Hepatocyte (in vitro differentiated cells): Measurements from ENCODE around the gene CRISP3. TPM values are rescaled to one million over a fixed set of nuclear protein-coding genes. Genes with fewer than 3 reads are reported as not detected.

Experiments used
- DNase-seq: peaks from one replicate; pipeline ENCODE4 v3.0.0-alpha.2; 2016; ENCODE audit warnings: low spot score
- H2AFZ ChIP-seq: fragments of 200-600 bp; sonication (generic); 2 replicates; pipeline ENCODE4 v1.6.0; 2016; ENCODE audit warnings: antibody characterized with exemption, mild to moderate bottlenecking
- H3K27ac ChIP-seq: fragments of 200-600 bp; sonication (generic); 2 replicates; pipeline ENCODE4 v1.5.1; 2016; ENCODE audit warnings: mild to moderate bottlenecking
- H3K27me3 ChIP-seq: fragments of 200-600 bp; sonication (generic); 2 replicates; pipeline ENCODE4 v1.6.1; 2016
- H3K36me3 ChIP-seq: fragments of 200-600 bp; sonication (generic); replicated peaks from 2 replicates; pipeline ENCODE4 v1.5.1; 2016; ENCODE audit warnings: low read depth; ENCODE audit not compliant: insufficient read depth
- H3K4me1 ChIP-seq: fragments of 200-600 bp; sonication (generic); 2 replicates; pipeline ENCODE4 v1.5.1; 2016; ENCODE audit warnings: mild to moderate bottlenecking, moderate library complexity; ENCODE audit not compliant: insufficient read depth
- H3K4me2 ChIP-seq: fragments of 200-600 bp; sonication (generic); 2 replicates; pipeline ENCODE4 v1.6.0; 2016
- H3K4me3 ChIP-seq: fragments of 200-600 bp; sonication (generic); 2 replicates; pipeline ENCODE4 v1.5.1; 2016; ENCODE audit warnings: mild to moderate bottlenecking
- H3K79me2 ChIP-seq: fragments of 200-600 bp; sonication (generic); 2 replicates; pipeline ENCODE4 v1.6.0; 2017; ENCODE audit warnings: mild to moderate bottlenecking
- H3K9me2 ChIP-seq: fragments of 200-600 bp; sonication (generic); replicated peaks from 2 replicates; pipeline ENCODE4 v1.6.0; 2017; ENCODE audit warnings: mild to moderate bottlenecking; ENCODE audit not compliant: insufficient read depth
- H3K9me3 ChIP-seq: fragments of 200-600 bp; sonication (generic); 2 replicates; pipeline ENCODE4 v1.5.1; 2016; ENCODE audit warnings: low read depth, mild to moderate bottlenecking
- H4K20me1 ChIP-seq: fragments of 200-600 bp; sonication (generic); 2 replicates; pipeline ENCODE4 v1.6.0; 2016; ENCODE audit warnings: mild to moderate bottlenecking; ENCODE audit not compliant: insufficient read depth, poor library complexity, severe bottlenecking
- CTCF ChIP-seq: fragments of 200-600 bp; sonication (generic); IDR thresholded peaks from 2 replicates; pipeline ENCODE4 v1.5.1; 2016; ENCODE audit warnings: antibody characterized with exemption, mild to moderate bottlenecking; ENCODE audit not compliant: poor library complexity
- EZH2 ChIP-seq: fragments of 200-600 bp; sonication (generic); IDR thresholded peaks from 2 replicates; pipeline ENCODE4 v1.6.1; 2016; ENCODE audit warnings: antibody characterized with exemption, mild to moderate bottlenecking, borderline replicate concordance
- EZH2phosphoT487 ChIP-seq: fragments of 200-600 bp; sonication (generic); IDR thresholded peaks from one replicate; pipeline ENCODE4 v1.6.1; 2018; ENCODE audit warnings: antibody characterized with exemption, mild to moderate bottlenecking, low read depth, moderate library complexity; ENCODE audit not compliant: unreplicated experiment, severe bottlenecking
- WGBS: methylation state at CpG from one replicate; pipeline ENCODE4 v1.1.6; 2016; ENCODE audit warnings: low lambda C conversion rate; ENCODE audit errors: missing lambda C conversion rate; 5-methylcytosine and 5-hydroxymethylcytosine counted together
- polyA plus RNA-seq: library from polyadenylated mRNA; unstranded; fragments of >200 nt; fragmentation: Nextera tagmentation; extraction: Ambion mirVana; gene quantifications from 2 replicates; pipeline ENCODE4 v1.2.1, GENCODE V29; 2016
- total RNA-seq: library from RNA; depleted of rRNA; stranded (reverse); fragments of >200 nt; gene quantifications from 2 replicates; pipeline ENCODE4 v1.2.3, GENCODE V29; 2014

The CRISP3 gene
- total and polyA plus RNA-seq, 2 experiments from 2014 or later, result not detected

DNA sequence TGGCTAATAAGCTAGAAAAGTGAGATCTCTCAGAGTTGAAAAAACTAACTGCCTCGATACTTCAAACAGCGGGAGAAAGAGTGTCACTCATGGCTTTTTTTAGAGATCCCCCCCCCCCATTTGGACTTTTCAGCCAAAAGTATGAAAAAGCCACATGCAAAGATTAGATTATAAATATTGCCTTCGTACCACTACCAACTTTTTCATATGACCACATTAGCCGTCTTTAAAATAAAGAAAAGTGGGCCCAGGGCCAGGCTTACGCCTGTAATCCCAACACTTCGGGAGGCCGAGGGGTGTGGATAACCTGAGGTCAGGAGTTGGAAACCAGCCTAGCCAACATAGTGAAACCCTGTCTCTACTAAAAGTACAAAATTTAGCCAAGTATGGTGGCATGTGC is 38.5 kb upstream of the CRISP3 start:
- Histone ChIP-seq H3K4me3 (no peak overlapping the region), H3K9me2 (no peaks in the 10 kb centered on the region), H3K9me3 (no peaks in the 10 kb centered on the region), H3K4me1 (no peaks in the 10 kb centered on the region), H3K79me2 (no peaks in the 10 kb centered on the region), H4K20me1 (no peaks in the 10 kb centered on the region), H2AFZ (no peak overlapping the region), H3K27me3 (no peaks in the 10 kb centered on the region), H3K36me3 (no peaks in the 10 kb centered on the region), H3K27ac (no peak overlapping the region), H3K4me2 (no peak overlapping the region)
- no peak for DNase-seq
- 95% methylated on average over 7 of the region's 7 CpGs for WGBS
- TF ChIP-seq CTCF (no peak), EZH2 (no peak), EZH2phosphoT487 (no peak)

DNA sequence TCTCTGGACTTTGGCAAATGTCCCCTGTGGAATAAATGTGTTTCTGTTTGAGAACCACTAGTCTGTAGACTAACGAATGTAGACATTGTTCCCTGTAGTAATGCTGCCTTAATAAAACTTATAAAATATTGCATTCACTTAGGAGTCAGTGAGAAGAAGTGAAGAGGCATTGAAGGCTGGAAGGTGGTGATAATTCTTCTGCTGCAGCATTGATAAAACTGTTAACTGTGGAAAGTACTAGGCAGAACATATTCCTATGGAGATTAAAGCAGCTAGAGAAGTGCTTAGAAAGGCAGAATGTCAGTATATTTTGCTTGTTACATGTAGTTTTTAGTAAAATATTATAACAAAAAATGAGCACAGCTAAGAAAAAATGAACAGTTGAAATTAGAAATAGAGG is 38.1 kb upstream of the CRISP3 start:
- WGBS, result 77% methylated on average over 1 of the region's 1 CpG
- H3K27ac ChIP-seq, result no peak overlapping the region
- TF ChIP-seq EZH2, result no peak
- TF ChIP-seq EZH2phosphoT487, result no peak
- no peak for TF ChIP-seq CTCF
- no peak for DNase-seq
- no peak overlapping the region for H3K4me3 ChIP-seq
- H3K4me1 ChIP-seq, result no peaks in the 10 kb centered on the region
- H3K9me3 ChIP-seq, result no peaks in the 10 kb centered on the region
- no peaks in the 10 kb centered on the region for H3K9me2 ChIP-seq
- no peaks in the 10 kb centered on the region for H3K27me3 ChIP-seq
- no peak overlapping the region for H2AFZ ChIP-seq
- no peaks in the 10 kb centered on the region for H4K20me1 ChIP-seq
- no peak overlapping the region for H3K4me2 ChIP-seq
- no peaks in the 10 kb centered on the region for H3K36me3 ChIP-seq
- H3K79me2 ChIP-seq, result no peaks in the 10 kb centered on the region

DNA sequence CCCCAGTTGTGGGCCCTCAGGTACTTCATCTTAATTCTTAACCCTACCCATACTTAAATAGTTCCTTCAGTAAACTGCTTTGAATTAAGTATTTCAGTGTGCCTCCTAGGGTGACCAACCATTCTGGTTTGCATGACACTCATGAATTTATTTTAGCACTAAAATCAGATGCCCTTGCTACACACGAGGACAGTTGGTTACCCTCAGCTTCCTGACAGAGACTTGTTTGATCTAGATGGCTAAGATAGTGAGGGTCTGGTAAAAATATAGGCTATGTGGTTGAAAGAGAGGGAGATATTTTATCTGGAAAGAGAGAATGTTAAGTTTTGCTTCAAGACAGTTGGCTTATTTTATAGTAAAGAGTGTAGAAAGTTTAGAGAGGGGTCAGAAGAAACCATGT is 32.3 kb upstream of the CRISP3 start:
- Histone ChIP-seq H2AFZ (no peak overlapping the region), H3K4me2 (no peak overlapping the region), H4K20me1 (no peaks in the 10 kb centered on the region), H3K79me2 (no peaks in the 10 kb centered on the region), H3K9me3 (no peaks in the 10 kb centered on the region), H3K4me1 (no peaks in the 10 kb centered on the region), H3K9me2 (no peaks in the 10 kb centered on the region), H3K27me3 (no peaks in the 10 kb centered on the region), H3K27ac (no peak overlapping the region), H3K4me3 (no peak overlapping the region), H3K36me3 (no peaks in the 10 kb centered on the region)
- WGBS, result 57% methylated on average over 1 of the region's 1 CpG
- no peak for TF ChIP-seq CTCF
- TF ChIP-seq EZH2, result no peak
- no peak for TF ChIP-seq EZH2phosphoT487
- no peak for DNase-seq

GRCh38 chr6:49775043-49775442 is 30.9 kb upstream of the CRISP3 start:
- Histone ChIP-seq H3K27ac (no peak overlapping the region), H3K9me3 (no peaks in the 10 kb centered on the region), H3K4me1 (no peaks in the 10 kb centered on the region), H2AFZ (no peak overlapping the region), H3K4me3 (no peak overlapping the region), H4K20me1 (no peaks in the 10 kb centered on the region), H3K4me2 (no peak overlapping the region), H3K79me2 (no peaks in the 10 kb centered on the region), H3K27me3 (no peaks in the 10 kb centered on the region), H3K9me2 (no peaks in the 10 kb centered on the region), H3K36me3 (no peaks in the 10 kb centered on the region)
- TF ChIP-seq EZH2, result no peak
- no peak for TF ChIP-seq CTCF
- DNase-seq, result no peak
